ENCODE measurements around the gene ZSCAN10.

ZSCAN10 gene

DNA sequence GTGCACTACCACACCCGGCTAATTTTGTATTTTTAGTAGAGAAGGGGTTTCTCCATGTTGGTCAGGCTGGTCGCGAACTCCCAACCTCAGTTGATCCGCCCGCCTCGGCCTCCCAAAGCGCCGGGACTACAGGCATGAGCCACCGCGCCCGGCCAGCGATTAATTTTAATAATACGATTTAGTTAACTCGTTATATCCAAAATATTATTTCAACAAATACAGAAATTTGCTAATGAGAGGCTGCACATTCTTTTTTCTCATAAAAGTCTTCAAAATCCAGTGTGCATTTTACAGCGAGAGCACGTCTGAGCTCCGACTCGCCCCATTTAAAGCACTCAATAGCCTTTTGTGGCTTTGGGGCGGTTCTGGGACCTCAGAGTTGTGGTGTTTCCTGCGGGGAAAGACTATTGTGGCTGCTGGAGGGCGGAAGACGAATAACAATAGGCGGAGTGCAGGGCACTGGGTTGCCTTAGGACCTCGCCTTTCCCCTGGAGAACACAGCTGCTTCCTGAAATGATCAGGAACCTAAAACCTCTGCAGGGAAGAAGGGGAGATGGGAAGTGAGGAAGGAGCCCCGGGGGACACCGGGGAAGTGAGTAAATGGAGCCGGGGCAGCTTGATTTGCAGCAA, 2.9 kb upstream of the ZSCAN10 start:
- no peak for DNase-seq

DNA sequence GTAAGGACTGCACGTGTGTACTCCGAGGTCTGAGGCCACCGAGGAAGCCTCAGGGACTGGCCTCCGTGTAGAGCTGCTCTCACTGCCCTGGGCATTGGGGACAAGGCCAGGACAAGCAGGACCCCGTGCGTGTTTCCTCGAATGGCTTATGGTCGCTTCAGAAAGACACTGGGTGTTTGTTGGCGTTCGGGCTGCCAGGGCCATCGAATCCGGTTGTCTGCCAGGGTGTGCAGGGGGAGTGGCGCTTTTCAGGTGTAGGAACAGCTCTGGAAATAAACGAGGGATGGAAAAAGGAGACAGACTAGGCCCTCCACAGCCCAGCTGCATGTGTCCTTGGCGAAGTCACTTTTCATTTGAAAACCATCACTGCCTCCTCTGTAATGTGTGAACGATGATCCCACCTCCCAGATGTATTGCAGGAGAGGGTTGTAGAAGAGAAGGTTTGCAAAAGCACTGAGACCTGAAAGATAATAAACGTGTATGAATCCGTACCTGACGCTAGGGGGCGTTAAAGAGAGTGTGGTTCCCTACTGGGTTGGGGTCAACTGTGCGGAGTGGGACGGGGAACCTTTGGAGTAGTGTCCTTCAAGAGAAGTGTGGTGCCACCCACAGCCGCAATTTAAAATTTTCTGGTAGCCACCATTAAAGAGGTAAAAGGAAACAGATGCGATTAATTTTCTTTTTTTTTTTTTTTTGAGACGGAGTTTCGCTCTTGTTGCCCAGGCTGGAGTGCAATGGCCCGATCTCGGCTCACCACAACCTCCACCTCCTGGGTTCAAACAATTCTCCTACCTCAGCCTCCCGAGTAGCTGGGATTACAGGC, 2.1 kb upstream of the ZSCAN10 start:
- no peak for DNase-seq

DNA sequence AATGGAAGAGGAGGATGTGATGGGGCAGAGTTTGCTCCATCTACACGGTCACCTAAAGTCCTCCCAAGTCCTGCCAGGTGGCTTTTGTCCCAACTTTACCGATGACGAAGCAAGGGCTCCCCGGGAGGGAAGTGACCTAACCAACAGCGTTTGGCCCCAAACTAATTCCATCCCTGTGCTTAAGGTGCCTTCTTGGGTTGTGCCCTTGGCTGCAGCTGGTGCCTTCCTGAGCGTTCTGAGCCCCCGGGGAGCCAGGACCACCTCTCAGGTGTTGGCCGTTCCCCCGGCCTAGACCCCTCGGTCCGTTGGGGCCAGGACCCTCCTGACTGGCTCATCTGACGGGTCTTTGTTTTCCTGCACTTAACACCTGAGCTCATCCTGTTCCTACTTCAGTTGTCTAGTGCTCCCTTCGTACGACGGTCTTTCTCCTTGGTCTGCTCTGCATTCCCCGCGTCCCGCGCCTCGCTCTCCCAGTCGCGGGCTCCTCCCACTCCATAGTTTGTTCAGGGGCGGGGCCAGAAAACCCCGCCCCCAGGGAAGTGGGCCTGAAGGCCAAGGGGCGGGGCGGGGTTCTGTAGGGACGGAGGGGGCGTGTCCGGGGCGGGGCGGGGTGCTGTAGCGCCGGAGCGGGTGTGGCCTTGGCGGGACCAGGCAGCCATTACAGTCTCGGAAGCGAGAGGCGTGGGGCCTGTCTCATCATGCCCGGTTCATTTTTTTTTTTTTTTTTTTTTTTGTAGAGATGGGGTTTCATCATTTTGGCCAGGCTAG, 822 bp upstream of the ZSCAN10 start:
- DNase-seq: peak; percentile 84

DNA sequence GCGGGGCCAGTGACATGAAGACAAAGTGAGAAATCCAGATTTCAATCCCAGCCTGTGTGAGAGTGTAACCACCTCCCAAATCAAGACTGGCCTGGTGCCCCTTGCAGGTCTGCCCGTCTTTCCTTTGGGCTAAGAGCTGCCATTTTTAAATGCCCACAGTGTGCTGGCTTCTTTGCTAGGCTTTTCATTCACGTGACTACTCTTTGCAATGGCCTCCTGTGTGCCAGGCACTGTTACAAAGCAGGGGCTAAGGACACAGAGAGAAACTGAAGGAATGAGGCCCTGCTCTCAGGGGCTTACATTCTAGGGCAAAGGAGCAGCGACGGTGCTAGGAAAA, 269 bp upstream of the ZSCAN10 start:
- no peak for DNase-seq

DNA sequence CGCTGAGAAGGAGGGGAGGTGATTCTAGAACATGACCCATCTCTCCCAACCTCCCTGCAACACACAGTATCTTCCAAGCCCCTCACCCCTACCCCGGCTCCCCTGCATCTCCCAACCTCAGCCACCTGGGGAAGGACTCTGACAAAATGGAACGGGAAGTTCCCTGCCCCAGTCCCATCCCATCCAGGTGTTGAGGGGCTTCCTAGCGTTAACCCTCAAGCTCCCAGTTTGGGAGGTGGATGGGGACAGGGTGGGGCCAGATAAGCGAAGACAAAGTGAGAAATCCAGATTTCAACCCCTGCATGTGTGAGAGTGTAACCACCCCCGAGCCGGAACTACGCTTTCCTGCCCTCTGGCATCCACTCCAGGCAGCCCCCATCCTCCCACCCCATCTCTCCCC, 1.8 kb downstream of the ZSCAN10 start:
- DNase-seq: no peak

DNA sequence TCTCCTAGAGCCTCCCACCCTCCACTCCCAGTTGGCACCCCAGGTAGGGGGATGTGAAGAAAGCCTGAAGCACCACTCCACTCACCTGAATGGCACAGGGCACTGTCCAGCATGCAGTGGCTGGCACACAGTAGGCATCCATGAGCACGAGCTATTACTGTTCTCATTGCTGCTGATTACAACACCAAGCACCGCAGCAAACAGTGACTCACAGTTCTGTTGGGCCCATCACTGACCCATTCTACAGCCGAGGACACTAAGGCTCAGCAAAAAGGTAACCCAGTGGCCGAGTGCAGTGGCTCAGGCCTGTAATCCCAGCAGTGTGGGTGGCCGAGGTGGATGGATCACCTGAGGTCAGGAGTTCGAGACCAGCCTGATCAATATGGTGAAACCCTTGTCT, 2.7 kb downstream of the ZSCAN10 start:
- DNase-seq: no peak

DNA sequence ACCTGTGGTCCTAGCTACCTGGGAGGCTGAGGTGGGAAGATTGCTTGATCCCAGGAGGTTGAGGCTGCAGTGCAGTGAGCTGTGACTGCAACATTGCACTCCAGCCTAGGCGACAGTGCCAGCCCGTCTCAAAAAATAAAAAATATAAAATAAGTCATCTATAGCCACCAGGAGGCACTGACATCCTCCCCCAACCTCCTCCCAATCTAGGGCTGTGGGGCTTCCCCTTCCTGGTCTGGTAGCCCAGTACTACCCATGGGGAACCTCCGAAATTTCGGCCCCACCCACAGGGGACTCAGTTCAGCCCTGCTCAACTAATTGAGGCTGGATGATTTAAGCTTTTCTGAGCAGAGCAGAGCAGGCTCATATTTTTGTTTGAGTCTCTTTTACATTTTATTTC, 3.2 kb downstream of the ZSCAN10 start:
- DNase-seq: no peak

DNA sequence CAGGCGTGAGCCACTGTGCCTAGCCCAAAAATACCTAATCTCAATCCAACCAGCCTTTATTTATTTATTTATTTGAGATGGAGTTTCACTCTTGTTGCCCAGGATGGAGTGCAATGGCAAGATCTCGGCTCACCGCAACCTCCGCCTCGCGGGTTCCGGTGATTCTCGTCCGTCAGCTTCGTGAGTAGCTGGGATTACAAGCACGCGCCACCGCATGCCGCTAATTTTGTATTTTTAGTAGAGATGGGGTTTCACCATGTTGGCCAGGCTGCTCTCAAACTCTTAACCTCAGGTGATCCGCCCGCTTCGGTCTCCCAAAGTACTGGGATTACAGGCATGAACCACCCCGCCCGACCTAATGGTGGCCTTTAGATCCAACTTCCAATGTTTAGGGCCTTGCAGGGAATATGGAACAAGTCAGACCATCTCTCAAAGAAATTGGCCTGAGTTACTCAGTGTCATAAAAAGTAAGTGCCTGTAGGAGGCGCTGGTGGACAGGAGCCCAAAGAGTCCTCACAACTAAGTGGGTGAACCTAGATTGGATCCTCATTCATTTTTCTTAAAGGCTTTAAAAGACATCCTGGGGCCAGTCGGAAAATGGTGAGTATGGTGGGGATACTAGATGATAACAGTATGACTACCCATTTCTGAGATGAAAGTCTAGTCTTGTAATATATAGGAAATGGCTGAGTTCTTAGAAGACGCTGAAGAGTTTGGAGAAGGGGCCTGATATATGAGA, 4.6 kb downstream of the ZSCAN10 start:
- no peak for DNase-seq

DNA sequence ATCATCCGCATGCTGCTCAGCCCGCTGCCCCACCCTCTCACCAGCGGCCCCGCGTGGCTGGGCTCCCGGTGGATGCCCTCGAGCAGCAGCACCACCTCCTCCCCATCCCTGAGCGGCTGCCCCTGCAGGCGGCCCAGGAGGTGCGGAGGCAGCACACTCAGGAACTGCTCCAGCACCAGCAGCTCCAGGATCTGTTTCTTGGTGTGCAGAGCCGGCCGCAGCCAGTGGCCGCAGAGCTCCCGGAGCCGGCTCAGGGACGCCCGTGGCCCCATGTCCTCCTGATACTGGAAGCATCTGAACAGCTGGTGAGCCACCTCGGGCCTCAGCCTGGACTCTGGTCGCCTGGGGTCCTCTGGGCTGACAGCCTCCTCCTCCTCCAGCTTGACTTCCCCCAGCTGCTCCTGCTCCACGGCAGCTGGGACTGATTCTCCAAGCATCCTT, 6.6 kb downstream of the ZSCAN10 start:
- DNase-seq: no peak

DNA sequence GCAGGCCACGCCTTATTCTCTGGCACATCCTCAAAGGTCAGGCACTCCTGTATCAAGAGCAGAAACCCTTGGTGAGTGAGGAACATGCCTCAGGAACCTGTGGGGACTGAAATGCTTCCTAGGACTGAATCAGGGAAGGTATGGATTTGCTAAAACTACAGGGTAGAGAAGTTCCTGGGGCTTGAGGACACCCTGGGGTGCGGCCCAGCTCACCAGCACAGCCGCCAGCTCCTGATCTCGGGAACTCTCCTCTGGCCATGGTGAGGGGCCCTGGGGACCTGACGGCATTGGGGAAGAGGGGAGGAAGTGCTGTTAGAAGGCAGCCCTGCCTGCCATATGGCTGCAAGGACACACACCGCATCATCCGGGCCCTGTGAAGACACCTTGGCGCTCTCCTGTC, 7.5 kb downstream of the ZSCAN10 start:
- DNase-seq: no peak

DNA sequence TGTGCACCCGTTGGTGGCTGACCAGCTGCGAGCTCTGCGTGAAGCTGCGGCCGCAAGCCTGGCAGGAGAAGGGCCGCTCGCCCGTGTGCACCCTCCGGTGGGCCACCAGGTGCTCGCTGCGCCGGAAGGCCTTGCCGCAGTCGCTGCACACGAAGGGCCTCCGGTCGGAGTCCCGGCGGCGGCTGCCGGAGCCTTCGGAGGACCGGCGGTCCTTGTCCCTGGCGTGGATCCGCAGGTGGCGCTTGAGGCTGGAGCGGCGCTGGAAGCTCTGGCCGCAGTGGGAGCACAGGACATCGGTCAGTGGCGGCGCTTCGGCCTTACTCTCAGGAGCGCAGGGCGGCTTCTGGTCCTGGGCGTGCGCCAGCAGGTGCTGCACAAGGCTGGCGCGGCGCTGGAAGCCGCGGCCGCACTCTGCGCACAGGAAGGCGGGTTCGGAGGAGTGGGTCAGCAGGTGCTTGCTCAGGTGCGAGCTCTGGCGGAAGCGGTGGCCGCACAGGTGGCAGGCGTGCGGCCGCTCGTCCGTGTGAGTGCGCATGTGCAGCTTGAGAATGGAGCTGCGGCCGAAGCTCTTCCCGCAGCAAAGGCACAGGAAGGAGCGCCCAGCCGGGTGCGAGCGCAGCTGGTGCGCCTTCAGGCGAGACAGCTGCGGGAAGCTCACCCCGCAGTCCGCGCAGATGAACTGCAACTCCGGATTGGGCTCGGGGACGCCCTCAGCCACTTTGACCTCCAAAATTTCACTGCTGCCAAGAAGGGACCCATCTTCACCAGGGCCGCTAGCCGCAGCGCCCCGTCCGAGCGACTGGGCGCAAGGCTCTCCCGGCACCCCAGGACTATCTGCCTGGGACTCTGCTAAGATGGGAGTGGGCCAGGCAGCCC, 9.1 kb downstream of the ZSCAN10 start:
- DNase-seq: peak; percentile 45

DNA sequence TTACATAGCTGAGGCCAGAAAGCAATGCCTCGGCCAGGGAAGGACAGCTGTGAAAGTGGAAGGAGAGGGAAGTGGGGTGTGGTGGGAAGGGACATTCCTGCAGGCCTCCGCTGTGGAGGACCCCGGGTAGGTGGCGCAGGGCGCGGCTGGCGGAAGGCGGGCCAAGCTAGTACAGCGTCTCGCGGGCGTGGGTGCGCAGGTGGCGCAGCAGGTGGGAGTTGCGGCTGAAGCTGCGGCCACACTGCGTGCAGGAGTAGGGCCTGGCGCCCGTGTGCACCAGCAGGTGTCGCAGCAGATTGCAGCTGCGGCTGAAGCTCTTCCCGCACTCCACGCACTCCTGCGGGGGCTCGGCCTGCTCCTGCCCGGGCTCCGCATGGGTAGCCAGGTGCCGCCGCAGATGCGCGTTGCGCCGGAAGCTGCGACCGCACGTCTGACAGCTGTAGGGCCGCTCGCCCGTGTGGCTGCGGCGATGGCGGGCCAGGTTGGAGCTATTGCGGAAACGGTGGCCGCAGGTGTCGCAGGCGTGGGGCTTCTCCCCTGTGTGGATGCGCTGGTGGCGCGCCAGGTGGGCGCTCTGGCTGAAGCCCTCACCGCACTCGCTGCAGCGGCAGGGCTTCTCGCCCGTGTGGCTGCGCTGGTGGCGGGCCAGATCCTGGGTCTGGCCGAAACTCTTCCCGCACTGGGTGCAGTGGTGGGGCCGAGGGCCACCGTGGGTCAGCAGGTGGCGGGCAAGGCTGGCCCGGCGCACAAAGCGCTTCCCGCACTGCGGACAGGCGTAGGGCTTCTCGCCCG, 10.0 kb downstream of the ZSCAN10 start:
- no peak for DNase-seq

DNA sequence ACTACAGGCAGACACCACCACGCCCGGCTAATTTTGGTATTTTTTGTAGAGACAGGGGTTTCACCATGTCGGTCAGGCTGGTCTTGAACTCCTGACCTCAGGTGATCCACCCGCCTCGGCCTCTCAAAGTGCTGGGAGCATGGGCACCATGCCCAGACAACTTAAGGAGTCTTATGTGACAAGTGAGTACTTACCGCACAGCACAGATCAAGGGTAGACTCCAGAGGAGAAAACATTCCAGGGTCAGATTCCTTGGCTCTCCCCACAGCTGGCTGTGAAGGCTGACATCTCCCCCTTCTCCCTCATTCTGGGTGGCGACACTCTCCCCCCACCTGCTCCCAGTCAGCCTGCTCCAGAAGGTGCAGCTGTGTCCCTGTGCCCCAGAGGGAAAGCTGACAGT, 10.6 kb downstream of the ZSCAN10 start:
- DNase-seq: no peak

DNA sequence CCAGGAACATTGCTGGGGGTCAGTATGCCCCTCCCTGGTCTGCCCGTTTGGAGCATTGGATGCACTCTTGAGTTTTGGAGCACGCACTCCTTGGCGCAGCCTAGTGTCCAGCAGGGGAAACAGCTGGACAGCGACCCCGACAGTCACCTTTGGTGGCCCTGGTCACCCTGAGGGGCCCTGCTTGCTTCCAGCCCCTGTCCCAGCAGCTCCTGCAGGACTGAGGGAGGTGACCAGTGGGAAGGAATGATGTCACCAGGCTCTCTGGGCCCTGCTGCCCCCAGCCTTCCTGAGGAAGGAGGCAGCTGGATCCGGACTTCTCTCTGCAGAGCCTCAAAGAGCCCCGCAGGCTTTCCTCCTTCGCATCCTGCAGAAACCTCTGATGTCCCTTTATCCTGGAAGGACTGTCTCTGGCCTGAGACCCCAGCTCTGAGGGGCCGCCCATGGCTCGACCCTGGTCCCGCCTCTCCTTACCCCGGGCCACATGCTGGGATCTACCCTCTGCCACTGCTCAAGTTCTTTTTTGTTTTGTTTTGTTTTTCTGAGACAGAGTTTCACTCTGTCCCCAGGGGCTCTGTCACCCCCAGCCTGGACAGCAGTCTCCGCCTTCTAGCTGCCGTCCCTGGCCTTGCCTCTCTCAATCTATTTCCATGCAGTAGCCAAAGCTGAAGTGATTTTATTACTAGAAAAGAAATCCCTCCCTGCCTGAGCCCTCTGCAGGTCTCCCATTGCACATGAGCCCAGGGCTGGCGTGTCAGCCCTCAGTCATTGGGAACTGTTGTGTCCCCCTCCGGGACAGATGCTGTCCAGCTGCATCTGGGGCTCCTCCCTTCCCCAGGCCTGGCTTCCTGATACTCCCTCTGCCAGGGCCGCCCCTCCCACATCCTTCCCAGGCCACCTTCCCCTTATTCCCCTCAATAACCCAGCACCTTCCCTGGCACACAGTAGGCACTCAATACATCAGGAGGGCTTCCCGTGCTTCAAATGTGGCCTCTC, 11.6 kb downstream of the ZSCAN10 start:
- no peak for DNase-seq

DNA sequence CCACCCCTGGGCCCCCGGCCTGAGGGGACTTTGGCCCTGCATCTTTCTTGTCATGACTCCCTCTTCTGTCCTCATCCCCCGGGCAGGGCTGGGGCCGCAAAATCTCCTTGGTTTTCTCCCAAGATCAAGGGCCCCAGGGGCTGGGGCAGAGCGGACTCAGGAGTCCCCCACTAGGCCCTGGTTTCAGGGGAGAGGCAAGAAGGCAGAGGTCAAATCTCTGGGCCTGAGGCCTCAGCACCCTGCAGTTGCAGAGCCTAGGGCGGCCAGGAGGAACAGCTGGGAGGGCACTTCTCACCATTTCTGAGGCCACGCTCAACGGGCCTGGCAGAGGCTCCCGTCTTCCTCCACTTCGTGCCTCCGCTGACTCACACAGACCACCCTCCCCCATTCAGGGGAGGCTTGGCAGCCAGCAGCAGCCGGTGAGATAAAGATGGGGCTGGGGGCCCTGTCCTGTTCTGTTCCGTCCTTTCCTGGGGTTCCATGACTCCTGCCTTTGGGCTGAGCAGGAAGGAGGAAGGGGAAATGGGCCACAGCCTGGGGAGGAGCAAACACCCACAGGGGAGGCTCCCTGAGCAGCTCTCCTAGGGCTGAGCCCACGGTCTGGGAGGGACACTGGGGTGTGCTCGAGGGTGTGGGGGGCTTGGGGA, 12.4 kb downstream of the ZSCAN10 start:
- DNase-seq: no peak

DNA sequence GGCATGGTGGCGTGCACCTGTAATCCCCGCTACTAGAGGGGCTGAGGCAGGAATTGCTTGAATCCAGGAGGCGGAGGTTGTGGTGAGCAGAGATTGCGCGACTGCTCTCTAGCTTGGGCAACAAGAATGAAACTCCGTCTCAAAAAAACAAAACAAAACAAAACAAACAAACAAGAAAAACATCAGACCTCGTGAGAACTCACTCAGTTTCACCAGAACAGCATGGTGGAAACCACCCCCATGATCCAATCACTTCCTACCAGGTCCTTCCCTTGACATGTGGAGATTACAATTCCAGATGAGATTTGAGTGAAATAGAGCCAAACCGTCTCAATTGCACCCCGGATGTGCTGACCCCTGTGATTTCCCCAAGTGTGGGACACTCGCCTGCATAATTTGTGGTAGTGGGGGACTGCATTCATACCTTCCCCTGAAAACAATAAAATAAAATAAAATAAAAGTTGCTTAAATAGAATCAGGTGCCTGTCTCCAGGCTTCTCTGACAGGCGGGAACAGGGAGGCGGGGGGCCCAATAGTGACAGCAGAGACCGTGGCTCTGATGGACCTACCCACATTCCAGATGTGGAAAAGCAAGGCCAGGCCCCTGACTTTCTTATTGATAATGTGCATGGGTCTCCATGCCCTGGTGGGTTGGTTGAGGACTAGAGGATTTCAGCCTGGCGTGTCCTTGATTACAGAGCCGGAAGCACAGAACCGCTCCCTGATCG, 13.1 kb downstream of the ZSCAN10 start:
- DNase-seq: no peak

DNA sequence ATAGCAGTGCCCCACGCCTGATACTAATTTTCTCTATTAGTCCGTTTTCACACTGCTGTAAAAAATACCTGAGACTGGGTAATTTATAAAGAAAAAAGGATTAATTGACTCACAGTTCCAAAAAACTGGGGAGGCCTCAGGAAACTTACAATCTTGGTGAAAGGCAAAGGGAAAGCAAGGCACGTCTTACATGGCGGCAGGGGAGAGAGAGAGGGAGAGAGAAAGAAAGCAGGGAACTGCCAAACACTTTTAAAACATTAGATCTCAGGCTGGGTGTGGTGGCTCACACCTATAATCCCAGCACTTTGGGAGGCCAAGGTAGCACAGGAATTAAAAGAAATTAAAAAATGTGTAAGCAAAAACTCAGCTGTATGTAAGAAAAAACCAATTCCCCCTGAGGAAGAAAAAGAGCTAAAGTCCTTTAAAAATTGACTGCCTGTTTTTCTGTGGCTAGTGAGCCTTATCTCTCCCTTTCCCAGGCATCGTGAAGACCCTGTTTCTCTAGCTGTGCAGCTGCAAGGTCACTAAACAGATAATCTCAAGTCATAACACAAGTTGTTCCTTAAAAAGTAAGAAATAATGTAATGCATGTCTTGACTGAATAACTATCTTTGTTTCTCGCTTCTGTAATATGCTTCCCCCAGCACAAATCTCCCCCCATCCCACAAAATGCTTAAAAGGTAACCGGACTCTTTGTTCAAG, 14.0 kb downstream of the ZSCAN10 start:
- no peak for DNase-seq

DNA sequence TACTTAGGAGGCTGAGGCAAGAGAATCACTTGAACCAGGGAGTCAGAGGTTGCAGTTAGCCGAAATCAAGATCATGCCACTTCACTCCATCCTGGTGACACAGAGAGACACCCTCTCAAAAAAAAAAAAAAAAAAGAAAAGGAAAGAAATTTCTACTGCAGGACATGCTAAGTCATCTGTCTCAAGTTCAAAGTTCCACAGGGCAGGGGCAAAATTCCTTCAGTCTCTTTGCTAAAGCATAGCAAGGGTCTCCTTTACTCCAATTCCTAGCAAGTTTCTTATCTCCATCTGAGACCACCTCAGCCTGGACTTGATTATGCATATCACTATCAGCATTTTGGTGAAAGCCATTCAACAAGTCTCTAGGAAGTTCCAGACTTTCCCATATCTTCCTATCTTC, 14.6 kb downstream of the ZSCAN10 start:
- DNase-seq: no peak
